SKM-1 (cell line): ENCODE data around the gene DACH2.

Experiments used
- DNase-seq: peaks from one replicate; lab custom pipeline; 2025; ENCODE audit not compliant: unreplicated experiment; lab: John Stamatoyannopoulos, UW

The DACH2 gene

DNA sequence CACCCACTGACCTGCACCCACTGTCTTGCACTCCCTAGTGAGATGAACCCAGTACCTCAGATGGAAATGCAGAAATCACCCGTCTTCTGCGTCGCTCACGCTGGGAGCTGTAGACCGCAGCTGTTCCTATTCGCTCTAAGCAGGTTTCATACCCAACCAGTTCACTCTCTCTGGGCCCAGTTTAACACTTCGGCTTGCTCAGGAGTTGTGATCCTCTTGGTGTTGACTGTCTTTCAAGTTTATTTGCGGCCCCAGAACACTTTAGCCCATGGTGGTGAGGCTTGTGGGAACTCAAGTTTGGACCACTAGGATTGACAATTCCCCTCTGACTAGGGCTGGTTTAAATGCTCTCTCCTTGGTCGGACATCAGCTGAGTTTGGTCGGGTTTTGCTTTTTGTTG lies 147.0 kb downstream of the DACH2 start:
- no peak for DNase-seq

DNA sequence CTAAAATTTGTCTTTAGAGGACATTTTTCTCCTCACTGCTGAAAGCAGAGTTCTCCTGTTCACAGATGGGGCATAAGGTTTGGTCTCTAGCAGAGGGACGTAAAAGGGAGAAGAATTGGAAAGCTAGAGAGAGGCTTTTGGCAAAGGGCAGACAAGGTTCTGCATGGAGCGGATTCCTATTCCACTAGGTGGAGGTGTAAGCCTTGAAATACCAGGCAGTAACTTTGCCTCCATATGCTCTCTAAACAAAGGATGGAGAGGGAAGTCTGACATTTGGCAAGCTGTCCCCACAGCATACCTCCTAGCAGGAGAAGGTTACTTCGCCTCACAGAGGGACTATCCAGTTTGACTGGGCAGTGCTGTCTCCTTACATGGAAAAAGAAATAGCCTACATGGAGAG lies 174.7 kb downstream of the DACH2 start:
- DNase-seq = no peak

DNA sequence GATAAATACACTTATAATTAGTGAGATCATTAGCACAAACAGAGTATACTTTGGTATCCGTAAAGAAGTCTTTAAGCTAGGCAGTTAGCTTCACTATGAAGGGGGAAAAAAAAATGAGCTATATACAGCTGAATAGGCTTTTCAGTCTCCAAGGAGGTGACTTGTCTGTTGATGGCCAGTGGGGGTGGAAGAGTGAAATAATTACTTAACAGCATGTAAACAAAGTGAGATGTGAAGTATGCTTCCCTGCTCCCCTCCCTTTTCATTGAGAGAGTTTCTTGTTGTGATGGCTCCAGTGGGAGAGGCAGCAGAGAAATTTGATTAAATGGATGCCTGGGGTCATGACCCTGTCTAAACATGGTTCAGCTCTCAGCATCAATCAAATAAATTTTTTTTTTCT lies 180.9 kb downstream of the DACH2 start:
- DNase-seq = no peak

DNA sequence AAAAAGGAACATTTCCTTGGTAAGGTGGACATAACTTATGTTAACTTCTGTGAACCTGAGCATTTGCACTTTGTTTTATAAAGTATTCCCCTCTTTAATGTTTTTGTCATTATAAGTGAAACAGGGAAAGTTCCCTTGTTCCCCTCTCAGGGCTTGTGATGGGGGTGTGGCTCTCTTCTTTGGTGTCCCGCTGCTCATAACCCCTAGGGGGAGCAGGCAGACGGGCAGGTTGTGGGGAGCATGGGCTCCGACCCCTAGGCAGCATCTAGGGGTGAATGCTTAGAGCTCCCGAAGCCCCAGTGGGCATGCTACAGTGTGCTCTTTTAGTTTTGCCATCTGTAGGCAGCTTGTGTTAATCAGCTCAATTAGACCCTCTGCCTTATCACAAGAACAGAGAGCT lies 200.4 kb downstream of the DACH2 start:
- no peak for DNase-seq

DNA sequence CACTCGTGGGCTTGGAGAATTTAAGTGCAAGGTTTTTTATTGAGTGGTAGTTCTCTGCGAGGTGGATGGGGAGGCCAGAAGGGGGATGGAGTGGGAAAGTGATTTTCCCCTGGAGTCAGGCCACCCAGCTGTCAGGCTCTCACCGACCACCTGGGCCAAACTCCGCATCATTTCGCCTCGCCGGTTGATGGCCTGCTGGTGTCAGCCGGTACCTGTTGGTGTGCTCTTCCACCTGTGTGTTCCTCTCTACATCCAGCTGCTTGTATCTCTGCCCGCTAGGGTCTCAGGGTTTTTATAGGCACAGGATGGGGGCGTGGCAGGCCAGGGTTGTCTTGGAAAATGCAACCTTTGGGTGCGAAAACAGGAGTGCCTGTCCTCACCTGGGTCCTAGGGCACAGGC lies 200.9 kb downstream of the DACH2 start:
- no peak for DNase-seq

DNA sequence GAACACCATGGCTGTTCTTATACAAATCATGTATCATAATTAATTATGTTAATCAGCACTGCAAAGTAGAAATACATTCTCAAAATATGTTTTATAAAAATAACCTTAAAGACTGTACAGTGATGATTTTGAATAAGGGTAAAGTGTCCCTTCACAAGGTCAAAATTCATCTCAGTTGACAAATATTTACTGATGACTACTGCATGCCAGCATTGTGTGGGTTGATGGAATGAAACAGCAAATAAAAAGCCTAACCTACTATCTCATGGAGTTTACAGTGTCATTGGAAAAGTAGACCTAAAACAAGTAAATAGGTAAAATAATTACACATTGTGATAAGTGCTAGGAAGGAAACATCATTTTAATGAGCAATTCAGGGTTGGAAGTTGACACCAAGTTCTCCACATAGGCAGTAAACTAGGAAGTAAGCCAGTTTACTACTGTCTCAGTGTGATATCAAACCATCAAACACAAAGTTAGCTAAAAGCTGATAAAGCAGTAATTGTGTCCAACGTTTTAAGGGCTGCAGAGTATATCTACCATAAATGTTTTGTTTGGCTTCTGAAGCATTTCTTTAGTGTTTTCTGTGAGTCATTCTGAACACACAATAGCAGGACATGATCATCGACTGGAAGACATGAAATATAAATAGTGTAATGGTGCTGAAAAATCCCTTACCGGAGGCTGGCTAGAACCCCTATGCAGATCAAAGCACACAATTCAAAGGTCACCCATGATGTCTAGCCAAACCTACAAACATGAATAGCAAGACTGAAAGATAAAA lies 221.8 kb downstream of the DACH2 start:
- DNase-seq = no peak

DNA sequence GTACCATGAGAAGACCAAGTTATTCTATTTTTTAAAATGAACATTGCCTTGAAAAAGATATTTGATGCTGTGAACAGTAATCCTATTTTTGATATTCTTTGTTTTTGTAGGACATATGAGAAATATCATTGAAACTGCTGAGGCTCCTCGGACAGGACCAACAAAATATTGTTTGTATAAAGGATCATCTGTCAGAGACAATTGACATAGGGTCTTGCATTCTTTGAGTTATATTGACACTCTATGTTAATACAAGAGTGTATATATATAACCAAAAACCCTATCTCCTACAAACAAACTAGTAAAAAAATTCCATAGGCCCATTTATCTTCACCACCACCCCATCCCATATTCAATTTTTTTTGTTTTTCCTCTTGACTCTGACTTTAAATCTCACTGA lies 222.7 kb downstream of the DACH2 start:
- DNase-seq = no peak

DNA sequence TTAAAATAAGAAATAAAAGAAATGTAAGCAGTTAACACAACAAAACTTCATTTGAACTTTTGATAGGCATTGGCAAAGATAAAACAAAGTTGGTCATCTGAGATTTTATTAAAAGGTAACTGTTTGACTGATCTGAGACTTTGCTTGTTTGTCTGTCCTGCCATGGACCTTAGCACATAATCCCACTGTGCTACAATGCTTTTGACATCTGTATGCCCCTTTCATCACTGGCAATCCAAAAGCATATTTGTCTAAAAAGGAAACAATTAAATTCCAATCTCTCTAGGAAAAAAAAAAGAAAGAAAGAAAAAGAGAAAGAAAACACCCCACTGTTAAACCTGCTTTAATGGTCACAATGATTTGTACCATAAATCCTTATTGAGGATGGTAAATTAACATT lies 231.0 kb downstream of the DACH2 start:
- DNase-seq = no peak

DNA sequence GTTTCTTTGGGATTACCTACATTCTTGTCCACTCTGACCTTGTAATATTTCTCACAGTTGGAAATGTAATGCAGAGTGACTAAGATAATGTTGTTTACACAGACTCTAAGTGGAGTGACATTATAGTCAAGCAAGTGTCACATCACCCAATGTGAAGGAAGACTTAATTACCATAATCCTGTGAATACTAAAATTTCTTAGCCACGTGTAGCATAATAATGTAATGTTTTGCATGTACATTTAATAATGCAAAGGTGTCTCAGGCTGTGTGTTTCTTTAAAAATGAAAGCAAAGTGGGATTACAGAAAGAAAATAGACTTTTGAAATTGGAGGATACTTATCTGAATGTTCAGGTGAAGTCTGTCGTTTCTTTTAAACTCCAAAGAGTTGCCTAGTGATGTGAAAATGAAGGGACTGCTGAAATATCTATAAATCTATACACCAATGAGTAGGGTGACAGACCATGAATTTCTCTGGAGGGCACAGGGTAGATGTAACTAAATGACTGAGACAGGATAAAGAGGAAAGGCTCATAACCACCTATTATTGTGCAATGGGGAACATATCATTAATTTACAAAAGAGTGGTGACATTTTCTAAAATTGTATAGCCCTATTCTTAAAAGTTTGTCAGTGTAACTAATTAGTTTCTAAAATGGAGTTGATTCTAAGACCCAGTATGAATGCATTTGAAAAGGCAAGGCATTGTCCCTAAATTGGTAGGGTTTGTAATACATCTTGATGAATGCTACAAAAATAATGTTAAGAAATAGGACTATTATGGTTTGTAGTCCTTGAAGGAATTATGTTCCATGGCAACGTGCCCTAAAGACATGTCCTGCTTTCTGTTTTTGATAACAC lies 235.7 kb downstream of the DACH2 start:
- DNase-seq = no peak

DNA sequence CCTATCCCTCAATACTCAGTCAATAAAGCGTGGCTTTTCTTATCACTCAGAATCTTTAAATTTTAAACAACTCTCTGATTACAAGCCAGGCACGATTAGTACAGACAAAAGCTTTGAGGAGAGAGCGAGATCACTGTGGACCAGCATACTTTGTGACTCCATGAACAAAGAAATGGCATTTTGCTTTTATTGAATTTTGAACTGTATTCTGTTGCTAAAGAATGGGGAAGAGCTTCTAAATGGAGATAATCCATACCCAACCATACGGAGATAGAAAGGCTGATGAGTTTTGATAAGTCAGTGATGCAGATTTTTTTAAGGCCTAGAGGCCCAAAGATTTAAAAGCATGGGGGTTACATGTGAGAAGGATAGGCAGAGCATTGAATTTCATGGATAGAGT lies 259.1 kb downstream of the DACH2 start:
- no peak for DNase-seq

DNA sequence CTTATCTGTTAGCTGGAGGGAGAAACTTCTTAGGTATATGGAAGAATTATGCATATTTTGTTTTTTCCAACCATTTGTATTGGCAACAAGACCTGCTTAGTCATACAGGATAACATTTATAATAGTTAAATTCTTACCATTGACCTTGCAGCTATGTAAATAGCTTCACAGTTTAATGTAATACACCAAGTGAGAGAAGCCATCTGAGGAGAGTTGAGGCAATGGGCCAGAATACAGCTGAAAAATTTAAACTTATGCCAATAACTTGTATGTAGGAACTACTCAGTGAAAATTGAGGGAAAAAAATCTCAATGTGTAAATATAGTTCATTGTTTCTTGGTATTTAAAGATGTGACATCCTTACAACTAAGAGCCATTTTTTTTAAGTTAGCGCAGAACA lies 273.5 kb downstream of the DACH2 start:
- no peak for DNase-seq

DNA sequence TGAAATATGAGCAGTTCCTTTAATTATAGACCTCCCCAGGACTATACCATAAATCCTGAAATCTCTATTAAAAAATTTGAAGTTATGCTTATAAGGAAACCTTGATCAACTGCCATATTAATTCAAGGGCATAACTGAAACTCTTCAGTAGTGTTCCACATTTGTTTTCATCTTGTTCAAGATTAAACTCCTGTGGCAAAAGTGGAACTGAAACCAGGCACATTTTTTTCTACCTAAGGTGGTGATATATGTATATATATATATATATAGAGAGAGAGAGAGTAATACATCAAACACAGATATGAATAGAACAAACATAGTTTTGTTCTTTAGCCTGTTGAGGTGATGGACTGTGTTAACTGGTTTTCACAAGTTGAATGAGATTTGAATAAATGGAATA lies 287.9 kb downstream of the DACH2 start:
- DNase-seq = no peak

DNA sequence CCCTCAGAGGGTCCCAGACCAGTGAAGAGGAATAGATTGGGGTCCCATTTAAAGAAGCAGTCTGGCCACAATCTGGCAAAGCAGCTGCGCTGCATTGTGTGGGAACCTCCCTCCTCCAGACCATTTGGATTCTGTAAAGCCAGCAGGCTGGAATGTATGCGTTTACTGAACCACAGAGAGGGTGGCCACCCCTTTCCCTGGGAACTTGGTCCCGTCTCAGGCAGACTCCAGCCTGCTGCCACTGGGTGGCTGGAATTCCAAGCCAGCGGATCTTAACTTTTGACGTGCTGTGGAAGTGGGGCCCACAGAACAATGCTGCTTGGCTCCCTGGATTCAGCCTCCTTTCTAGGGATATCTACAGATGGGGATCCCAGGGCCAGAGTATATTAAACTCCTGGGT lies 307.2 kb downstream of the DACH2 start:
- DNase-seq = no peak

DNA sequence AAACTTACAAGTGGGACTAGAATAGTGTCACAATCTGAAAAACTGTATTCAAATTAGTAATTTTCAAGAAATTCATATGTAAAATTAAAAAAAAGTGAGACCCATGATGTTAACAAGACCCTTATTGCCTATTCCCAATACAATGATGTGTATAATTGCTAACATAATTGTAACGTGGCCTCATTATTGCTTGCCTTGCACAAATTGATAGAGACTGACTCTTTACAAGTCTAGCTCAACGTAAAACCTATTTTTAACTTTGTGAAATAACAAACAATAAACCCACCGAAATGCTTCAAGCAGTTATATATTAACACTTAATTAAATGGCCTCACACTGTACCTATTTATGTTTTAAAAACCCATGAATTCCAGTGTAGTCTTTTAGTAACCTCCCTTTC lies 312.5 kb downstream of the DACH2 start:
- no peak for DNase-seq

DNA sequence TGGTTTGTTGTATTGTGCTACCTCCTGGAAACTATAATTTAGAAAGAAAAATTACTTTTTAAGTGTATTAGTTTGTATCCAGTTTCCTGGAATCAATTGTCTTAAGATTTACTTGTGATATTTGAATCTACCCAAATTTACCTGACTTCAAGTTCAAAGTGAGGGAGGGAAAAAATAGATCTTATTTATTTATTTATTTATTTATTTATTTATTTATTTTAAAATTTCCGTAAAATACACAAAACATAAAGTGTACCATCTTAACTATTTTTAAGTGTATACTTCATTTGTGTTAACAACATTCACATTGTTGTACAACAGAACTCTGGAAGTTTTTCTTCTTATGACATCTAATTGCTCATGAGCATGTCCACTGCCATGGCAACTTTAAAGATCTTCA lies 356.0 kb downstream of the DACH2 start:
- DNase-seq = no peak

DNA sequence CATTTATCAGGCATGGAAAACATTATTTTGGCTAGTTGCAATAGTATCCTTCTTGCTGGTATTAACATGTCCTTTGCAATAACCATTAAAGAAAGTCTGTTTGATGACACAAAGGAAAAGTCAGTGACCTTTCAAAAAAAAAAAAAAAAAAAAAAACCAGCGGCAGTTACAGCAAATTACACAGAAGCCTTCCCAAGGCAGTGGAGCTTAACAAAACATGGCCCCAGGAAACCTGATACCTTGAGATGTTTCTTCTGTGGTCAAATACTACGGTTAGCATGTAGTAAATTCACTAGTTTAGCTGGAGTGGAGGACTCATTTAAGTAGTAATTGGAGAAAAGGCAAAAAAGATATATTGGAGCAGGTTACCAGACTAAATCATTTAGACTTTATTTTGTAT lies 359.1 kb downstream of the DACH2 start:
- DNase-seq = no peak

DNA sequence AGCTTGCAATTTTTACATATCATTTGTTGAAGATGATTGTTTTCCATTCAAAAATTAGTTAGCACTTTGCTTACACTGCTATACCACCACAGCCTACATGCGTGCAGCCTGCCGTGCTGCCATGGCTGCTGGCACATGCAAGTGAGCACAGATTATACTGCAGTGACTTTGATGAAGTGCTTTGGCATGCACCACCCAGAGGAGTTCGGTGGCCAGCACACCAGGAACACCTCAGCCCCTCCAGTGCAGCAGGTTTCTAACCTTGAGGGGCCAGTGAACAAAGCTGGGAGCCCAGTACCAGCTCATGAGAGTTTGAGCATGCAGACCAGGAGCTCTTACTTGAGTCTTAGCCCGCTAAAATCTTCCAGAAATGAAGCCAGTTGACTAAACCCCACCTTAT lies 431.5 kb downstream of the DACH2 start:
- DNase-seq = no peak

DNA sequence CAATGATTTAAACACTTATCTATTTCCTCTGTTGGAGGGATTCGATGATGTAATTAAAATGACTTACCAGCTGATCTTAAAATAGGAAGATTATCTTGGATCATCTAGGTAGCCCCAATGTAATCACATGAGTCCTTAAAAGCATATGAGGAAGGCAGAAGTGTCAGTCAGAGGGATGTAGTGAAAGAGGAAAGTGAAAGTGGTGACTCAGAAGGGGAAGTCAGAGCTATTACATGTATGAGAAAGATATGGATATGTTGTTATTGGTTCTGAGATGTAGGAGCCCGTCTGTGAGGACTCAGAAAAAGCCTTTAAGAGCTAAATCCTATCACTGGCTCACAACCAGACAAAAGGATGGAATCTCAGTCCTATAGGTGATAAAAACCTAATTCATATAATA lies 456.4 kb downstream of the DACH2 start:
- peak; percentile 10 for DNase-seq

DNA sequence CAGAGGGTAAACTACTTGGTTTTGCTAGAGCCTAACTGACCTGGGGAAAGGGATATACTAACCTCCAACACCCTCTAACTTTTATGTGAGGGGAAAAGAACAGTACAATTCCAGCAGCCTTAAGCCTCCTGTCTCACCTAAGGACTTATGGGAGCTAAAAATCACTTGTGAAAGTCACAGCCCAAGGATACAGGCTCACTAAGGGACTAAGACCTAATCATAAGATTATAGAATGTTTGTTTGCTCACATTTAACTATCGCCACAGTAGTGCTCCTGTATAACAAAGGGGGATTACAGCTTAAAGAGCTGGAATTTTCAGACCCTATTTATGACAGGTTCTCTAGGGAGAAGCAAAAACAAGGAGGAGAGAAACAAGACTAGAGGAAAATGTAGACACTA lies 548.7 kb downstream of the DACH2 start:
- no peak for DNase-seq

DNA sequence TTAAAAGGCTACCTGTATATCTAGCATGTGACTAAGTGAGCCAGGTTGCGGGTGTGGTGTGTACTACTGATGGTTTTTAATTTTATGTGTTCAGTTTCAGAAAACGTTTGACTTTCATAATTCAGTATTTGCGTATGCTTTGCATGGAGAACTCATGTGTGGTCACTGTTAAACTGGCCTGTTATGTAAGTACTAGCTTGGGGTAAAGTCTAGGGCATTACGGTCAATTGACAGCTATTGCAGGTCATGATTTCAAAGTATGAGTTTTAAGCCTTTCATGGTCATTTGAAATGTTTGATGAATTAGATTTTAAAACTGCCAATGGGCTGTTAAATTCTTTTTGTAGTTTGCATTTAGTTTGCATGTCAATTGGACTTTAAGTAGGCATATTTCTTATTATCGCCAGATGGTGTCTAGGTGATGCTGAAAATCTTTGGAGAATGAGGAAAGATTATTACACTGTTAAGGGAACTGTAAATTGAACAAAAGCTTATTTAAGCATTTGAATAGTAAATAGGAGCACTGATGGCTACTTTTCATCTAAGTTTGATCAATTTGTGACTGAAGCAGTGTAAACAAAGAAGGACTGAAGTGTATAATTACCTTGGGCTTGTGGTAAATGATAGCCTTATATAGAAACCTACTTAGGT lies 563.4 kb downstream of the DACH2 start:
- DNase-seq = no peak

DNA sequence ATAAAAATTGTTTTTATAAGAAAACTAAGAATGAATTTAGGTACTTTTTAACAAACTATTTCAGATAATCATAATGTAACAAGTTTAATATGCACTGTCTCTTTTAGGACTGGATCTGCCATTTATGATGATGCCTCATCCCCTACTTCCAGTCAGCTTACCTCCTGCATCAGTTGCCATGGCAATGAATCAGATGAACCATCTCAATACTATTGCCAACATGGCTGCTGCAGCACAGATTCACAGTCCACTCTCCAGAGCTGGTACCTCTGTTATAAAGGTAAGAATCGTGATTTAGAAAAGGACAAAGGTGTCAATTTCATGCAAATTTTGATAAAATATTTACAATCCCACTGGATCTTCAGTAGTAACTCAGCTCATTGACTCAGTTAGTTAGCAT lies 566.2 kb downstream of the DACH2 start:
- no peak for DNase-seq

DNA sequence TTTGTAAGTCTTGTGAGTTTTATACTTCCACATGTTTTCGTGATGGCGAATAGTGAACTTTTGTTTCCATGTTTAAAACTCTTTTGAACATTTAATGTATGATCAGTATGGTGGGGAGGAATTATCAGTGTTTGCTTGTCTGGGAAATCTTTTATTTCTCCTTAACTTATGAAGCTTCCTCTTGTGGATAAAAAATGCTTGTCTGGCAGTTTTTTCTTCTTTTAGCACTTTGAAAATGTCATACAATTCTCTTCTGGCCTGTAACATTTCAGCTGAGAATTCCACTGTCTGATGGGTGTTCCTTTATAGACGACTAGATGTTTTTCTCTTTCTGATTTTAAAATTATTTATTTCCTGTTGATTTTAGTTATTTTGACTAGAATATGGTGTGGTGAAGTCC lies 576.0 kb downstream of the DACH2 start:
- DNase-seq = no peak
